AG09309 (cell line): ENCODE results near the gene TTC28.
"Not testable (repeated sequence)": the region's sequence is repeated elsewhere in the genome, so short reads cannot be mapped to it uniquely, and the experiment has no call there.

Experiments
- DNase-seq: peaks from one replicate; pipeline ENCODE4 v3.0.0-alpha.2; 2010; ENCODE audit warnings: low read depth
- H3K4me3 ChIP-seq: 2 replicates; pipeline ENCODE4 v1.5.1; 2011; ENCODE audit warnings: mild to moderate bottlenecking, low read depth, low read length, moderate library complexity; ENCODE audit not compliant: control insufficient read depth
- CTCF ChIP-seq: IDR thresholded peaks from 2 replicates; pipeline ENCODE4 v1.5.1; 2011; ENCODE audit warnings: mild to moderate bottlenecking, low read depth, low read length, inconsistent platforms; ENCODE audit not compliant: insufficient read depth, control insufficient read depth; ENCODE audit errors: missing control alignments

Gene TTC28

GRCh38 chr22:28077166-28077565 lies 602.5 kb downstream of the TTC28 start:
- H3K4me3 ChIP-seq = no peak overlapping the region
- no peak for TF ChIP-seq CTCF
- no peak for DNase-seq

GRCh38 chr22:28075358-28075981 lies 604.2 kb downstream of the TTC28 start:
- H3K4me3 ChIP-seq = no peak overlapping the region
- DNase-seq = peak; percentile 63
- TF ChIP-seq CTCF = no peak

GRCh38 chr22:28074526-28074925 lies 605.1 kb downstream of the TTC28 start:
- no peak for TF ChIP-seq CTCF
- H3K4me3 ChIP-seq = no peak overlapping the region
- DNase-seq = no peak

- no peak for DNase-seq
- H3K4me3 ChIP-seq = no peak overlapping the region
- TF ChIP-seq CTCF = no peak
Observed at GRCh38 chr22:28072066-28072465, 607.6 kb downstream of the TTC28 start.

GRCh38 chr22:28068826-28069225 lies 610.8 kb downstream of the TTC28 start:
- no peak overlapping the region for H3K4me3 ChIP-seq
- no peak for DNase-seq
- TF ChIP-seq CTCF = no peak

- H3K4me3 ChIP-seq = no peak overlapping the region
- no peak for TF ChIP-seq CTCF
- DNase-seq = no peak
Observed at GRCh38 chr22:28064920-28065319, 614.7 kb downstream of the TTC28 start.

- H3K4me3 ChIP-seq = no peak overlapping the region
- TF ChIP-seq CTCF = no peak
- DNase-seq = no peak
Observed at GRCh38 chr22:28063656-28064055, 616.0 kb downstream of the TTC28 start.

GRCh38 chr22:28060594-28060993 lies 619.0 kb downstream of the TTC28 start:
- DNase-seq, H3K4me3 ChIP-seq: not testable (repeated sequence)
